ENCODE results near the gene SSH2. TPM values are rescaled to one million over a fixed set of nuclear protein-coding genes. Genes with fewer than 3 reads are reported as not detected.

Gene SSH2
- total and polyA plus RNA-seq, 9 of the 15 experiments (the other 6 are each of a cell fraction or from before 2014, with no cell fraction given): 3.9 to 16.1 (median 10.2) TPM

DNA sequence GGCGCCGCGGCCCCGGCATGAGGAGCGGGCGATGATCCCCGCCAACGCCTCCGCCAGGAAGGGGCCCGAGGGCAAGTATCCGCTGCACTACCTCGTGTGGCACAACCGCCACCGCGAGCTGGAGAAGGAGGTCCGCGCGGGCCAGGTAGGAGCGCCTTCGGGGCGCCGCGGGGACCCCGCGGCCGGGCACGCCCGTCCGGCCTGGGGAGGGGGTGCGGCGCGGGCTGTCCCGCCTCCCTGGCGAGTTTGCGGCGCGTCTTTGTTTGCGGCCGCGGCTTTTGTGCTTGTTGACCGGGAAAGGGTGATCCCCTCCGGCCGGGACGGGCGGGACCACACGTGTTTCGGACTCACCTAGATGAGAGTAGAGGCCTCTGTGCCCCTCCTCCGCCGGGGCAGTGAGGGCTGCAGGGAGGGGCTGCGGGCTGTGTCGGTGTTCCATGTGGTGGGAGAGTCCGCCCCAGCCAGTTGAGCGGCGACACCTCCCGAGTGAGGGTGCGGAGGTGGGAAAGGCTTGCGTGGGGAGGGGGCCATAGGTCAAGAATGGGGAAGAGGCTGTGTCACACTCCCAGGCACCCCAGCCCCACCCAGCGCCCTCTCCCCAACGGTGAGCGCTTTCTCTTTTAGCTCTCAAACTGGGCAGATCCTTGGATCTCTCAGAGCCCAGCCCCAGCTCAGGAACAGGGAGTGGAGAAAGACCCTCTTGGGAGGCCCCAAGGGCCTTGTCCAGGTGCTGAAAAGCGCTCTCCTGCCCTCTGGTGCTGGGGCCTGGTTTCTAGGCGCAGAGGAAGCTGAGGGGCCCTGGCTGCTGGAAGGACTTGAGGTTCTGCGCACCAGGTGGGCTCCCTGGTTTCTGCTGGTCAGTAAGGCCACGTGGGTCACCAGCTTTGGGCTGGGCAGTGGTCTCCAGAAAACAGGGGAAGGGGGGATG lies 336.2 kb downstream of the SSH2 start (continued):
- TF ChIP-seq, protein P1, sequence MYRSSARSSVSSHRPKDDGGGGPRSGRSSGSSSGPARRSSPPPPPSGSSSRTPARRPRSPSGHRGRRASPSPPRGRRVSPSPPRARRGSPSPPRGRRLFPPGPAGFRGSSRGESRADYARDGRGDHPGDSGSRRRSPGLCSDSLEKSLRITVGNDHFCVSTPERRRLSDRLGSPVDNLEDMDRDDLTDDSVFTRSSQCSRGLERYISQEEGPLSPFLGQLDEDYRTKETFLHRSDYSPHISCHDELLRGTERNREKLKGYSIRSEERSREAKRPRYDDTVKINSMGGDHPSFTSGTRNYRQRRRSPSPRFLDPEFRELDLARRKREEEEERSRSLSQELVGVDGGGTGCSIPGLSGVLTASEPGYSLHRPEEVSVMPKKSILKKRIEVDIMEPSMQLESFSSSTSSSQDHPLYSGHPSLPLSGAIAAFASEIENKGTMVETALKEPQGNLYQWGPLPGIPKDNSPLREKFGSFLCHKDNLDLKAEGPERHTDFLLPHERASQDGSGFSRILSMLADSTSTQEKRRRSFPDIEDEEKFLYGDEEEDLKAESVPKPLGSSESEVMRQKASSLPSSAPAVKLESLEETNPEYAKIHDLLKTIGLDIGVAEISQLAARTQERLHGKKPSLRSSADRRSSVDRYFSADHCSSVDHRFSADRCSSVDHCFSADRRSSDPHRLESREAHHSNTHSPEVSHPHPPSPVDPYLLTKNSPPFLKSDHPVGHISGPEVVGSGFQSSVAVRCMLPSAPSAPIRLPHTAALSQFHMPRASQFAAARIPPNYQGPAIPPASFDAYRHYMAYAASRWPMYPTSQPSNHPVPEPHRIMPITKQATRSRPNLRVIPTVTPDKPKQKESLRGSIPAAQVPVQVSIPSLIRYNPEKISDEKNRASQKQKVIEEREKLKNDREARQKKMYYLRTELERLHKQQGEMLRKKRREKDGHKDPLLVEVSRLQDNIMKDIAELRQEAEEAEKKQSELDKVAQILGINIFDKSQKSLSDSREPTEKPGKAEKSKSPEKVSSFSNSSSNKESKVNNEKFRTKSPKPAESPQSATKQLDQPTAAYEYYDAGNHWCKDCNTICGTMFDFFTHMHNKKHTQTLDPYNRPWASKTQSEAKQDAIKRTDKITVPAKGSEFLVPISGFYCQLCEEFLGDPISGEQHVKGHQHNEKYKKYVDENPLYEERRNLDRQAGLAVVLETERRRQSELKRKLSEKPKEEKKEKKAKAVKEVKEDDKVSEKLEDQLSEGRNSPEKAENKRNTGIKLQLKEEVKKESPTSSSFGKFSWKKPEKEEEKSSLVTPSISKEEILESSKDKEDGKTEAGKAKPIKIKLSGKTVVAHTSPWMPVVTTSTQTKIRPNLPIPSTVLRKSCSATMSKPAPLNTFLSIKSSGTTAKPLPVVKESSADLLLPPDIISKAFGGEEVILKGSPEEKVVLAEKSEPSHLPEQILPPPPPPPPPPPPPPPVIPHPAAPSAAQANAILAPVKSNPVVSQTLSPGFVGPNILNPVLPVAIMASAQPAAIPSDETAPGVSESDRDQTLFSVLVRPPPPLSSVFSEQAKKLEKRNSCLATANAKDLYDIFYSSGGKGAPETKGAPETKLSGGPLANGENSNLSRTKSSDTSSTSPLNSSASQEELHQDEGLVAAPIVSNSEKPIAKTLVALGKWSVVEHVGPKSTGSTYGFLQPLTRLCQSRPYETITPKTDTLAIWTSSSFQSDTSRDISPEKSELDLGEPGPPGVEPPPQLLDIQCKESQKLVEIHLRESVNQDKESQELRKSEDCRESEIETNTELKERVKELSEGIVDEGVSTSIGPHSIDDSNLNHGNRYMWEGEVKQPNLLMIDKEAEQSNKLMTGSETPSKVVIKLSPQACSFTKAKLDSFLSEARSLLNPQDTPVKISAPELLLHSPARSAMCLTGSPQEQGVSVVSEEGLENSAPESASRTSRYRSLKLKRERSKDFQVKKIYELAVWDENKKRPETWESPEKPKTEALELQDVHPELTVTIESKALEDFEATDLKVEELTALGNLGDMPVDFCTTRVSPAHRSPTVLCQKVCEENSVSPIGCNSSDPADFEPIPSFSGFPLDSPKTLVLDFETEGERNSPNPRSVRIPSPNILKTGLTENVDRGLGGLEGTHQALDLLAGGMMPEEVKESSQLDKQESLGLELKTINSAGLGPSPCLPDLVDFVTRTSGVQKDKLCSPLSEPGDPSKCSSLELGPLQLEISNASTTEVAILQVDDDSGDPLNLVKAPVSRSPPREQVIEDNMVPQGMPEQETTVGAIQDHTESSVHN (IDR thresholded peaks at IDR 0.05; ENCODE audit: borderline replicate concordance in 1 of 2, low read depth in 1 of 2): no peak
- TF ChIP-seq ESRRB (CRISPR knock-in tag; IDR thresholded peaks at IDR 0.05; ENCODE audit: borderline replicate concordance) (no peak), SRSF1 (IDR thresholded peaks at IDR 0.05; ENCODE audit: low read depth, low read length) (no peak), RBM15 (IDR thresholded peaks at IDR 0.05; ENCODE audit: insufficient read depth, low read length) (no peak), HDAC1 (IDR thresholded peaks at IDR 0.05) (peak in 1 of 2 experiments; percentile 76; a peak in 1 of 4 replicates), SIN3A (IDR thresholded peaks at IDR 0.05; ENCODE audit: borderline replicate concordance in 2 of 2, control insufficient read depth in 1 of 2, low read depth in 2 of 2, low read length in 2 of 2) (peak; percentile 80 to 100; a peak in 3 of 4 replicates), TEAD1 (CRISPR knock-in tag; IDR thresholded peaks at IDR 0.05) (peak in 1 of 2 experiments; percentile 68; a peak in 1 of 4 replicates), HDAC2 (IDR thresholded peaks at IDR 0.05) (peak; percentile 75), SRSF7 (optimal IDR thresholded peaks at IDR 0.05; ENCODE audit: low read depth, low read length) (no peak), PTBP1 (IDR thresholded peaks at IDR 0.05; ENCODE audit: low read depth, low read length) (no peak), TAL1 (IDR thresholded peaks at IDR 0.05) (no peak)
- TF ChIP-seq, protein P2, sequence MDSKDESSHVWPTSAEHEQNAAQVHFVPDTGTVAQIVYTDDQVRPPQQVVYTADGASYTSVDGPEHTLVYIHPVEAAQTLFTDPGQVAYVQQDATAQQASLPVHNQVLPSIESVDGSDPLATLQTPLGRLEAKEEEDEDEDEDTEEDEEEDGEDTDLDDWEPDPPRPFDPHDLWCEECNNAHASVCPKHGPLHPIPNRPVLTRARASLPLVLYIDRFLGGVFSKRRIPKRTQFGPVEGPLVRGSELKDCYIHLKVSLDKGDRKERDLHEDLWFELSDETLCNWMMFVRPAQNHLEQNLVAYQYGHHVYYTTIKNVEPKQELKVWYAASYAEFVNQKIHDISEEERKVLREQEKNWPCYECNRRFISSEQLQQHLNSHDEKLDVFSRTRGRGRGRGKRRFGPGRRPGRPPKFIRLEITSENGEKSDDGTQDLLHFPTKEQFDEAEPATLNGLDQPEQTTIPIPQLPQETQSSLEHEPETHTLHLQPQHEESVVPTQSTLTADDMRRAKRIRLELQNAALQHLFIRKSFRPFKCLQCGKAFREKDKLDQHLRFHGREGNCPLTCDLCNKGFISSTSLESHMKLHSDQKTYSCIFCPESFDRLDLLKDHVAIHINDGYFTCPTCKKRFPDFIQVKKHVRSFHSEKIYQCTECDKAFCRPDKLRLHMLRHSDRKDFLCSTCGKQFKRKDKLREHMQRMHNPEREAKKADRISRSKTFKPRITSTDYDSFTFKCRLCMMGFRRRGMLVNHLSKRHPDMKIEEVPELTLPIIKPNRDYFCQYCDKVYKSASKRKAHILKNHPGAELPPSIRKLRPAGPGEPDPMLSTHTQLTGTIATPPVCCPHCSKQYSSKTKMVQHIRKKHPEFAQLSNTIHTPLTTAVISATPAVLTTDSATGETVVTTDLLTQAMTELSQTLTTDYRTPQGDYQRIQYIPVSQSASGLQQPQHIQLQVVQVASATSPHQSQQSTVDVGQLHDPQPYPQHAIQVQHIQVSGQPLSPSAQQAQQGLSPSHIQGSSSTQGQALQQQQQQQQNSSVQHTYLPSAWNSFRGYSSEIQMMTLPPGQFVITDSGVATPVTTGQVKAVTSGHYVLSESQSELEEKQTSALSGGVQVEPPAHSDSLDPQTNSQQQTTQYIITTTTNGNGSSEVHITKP (IDR thresholded peaks at IDR 0.05; ENCODE audit: partially characterized antibody): no peak
- TF ChIP-seq, protein P3, sequence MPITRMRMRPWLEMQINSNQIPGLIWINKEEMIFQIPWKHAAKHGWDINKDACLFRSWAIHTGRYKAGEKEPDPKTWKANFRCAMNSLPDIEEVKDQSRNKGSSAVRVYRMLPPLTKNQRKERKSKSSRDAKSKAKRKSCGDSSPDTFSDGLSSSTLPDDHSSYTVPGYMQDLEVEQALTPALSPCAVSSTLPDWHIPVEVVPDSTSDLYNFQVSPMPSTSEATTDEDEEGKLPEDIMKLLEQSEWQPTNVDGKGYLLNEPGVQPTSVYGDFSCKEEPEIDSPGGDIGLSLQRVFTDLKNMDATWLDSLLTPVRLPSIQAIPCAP (CRISPR knock-in tag; IDR thresholded peaks at IDR 0.05; ENCODE audit: borderline replicate concordance): peak; percentile 83; the same call in 1 of the 2 replicates
